Gastroesophageal sphincter (tissue), 3 donors: Measurements from ENCODE around the gene FOXO3.

ENCODE experiments used
- CTCF ChIP-seq, 4 experiments: fragments of 200-600 bp in 2 of 4; fragments of 450-650 bp in 2 of 4; sonication (generic) in 1 of 4; IDR thresholded peaks; one replicate each; pipeline ENCODE4 v1.5.1; 2017 to 2019; ENCODE audit warnings: antibody characterized with exemption in 4 of 4, mild to moderate bottlenecking in 2 of 4, moderate library complexity in 2 of 4
- EP300 ChIP-seq: sonication (generic); formaldehyde crosslinking; IDR thresholded peaks from one replicate; pipeline ENCODE4 v1.6.1; 2017; ENCODE audit warnings: antibody characterized with exemption, mild to moderate bottlenecking
- POLR2A ChIP-seq, 2 donors: fragments of 450-650 bp; IDR thresholded peaks; one replicate each; pipeline ENCODE4 v1.6.1; 2017; ENCODE audit warnings: antibody characterized with exemption in 2 of 2, mild to moderate bottlenecking in 2 of 2, moderate library complexity in 1 of 2
- POLR2AphosphoS5 ChIP-seq: sonication (generic); formaldehyde crosslinking; IDR thresholded peaks from one replicate; pipeline ENCODE4 v1.6.1; 2017; ENCODE audit warnings: antibody characterized with exemption

DNA sequence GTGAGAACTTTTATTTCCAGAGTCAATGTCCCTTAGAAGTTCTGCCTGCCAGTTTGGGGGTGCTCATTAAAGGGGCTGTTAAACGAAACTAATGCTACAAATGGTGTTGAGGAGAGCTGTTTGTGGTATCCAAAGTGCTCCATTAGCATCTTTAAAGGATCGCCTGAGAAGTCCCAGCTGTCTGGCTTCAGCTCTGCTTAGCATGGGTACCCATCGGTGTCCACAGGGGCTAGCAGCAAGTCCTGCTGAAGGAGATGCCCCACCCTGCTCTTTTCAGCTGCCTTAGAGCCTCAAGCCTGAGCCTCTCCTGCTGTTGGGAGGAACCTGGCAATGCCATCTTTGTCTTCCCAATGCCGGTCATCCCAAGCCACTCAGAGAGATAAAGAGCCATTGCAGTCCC, 111.1 kb downstream of the FOXO3 start:
- TF ChIP-seq POLR2AphosphoS5 (no peak), CTCF (IDR thresholded peaks at IDR 0.05) (no peak), POLR2A (IDR thresholded peaks at IDR 0.05) (no peak), EP300 (no peak)
